HFFc6 (cell line): Measurements from ENCODE around the gene EEF1E1. TPM values are rescaled to one million over a fixed set of nuclear protein-coding genes. Genes with fewer than 3 reads are reported as not detected.

ENCODE experiments used
- DNase-seq: peaks from one replicate; pipeline ENCODE4 v3.0.0-alpha.2; 2018
- H3K27ac Mint-ChIP-seq: 2 replicates; pipeline ENCODE4 v1.8.0; 2020; ENCODE audit warnings: mild to moderate bottlenecking, mixed read lengths
- H3K27me3 Mint-ChIP-seq: 2 replicates; pipeline ENCODE4 v1.8.0; 2021; ENCODE audit warnings: mild to moderate bottlenecking, moderate library complexity, mixed read lengths; ENCODE audit not compliant: insufficient read depth
- H3K36me3 Mint-ChIP-seq: 2 replicates; pipeline ENCODE4 v1.8.0; 2021; ENCODE audit warnings: low read depth, mixed read lengths
- H3K4me1 Mint-ChIP-seq: 2 replicates; pipeline ENCODE4 v1.8.0; 2020; ENCODE audit warnings: low read depth, mixed read lengths
- H3K4me3 Mint-ChIP-seq: 2 replicates; pipeline ENCODE4 v1.8.0; 2020; ENCODE audit warnings: mild to moderate bottlenecking, moderate library complexity, mixed read lengths
- H3K9me3 Mint-ChIP-seq: 2 replicates; pipeline ENCODE4 v1.8.0; 2020; ENCODE audit warnings: mild to moderate bottlenecking, mixed read lengths
- total RNA-seq, 6 experiments: library from RNA; stranded (reverse); fragmentation: NEBNext Ultra II Directional; extraction: Animal tissue kit (Norgen Biotek cat#: 25700); gene quantifications; 2 replicates in 1 of 6; 3 replicates in 5 of 6; pipeline ENCODE4 v1.2.3, GENCODE V29; 2021
- TF ChIP-seq, protein P1 (sequence below): fragments of 200-600 bp; sonication (generic); IDR thresholded peaks from 2 replicates; pipeline ENCODE4 v1.5.0; 2021; ENCODE audit warnings: antibody characterized with exemption, mild to moderate bottlenecking

EEF1E1 gene
- total RNA-seq, 6 experiments from 2014 or later = 36.7 to 43.0 (median 41.8) TPM

DNA sequence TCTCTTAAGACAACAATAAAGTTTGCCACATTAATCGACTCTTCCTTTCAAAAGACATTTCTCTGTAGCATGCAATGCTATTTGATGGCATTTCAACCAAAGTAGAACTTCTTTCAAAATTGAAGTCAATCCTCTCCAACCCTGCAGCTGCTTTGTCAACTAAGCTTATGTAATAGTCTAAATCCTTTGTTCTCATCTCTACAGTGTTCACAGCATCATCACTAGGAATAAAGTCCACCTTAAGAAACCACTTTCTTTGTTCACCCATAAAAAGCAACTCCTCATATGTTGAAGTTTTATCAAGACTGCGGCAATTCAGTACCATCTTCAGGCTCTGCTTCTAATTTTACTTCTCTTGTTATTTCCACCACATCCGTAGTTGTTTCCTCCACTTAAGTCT, 26.6 kb downstream of the EEF1E1 start:
- Mint-ChIP-seq H3K4me3 (no peak overlapping the region), H3K4me1 (peaks cover 33% of the 10 kb centered on the region), H3K27me3 (no peaks in the 10 kb centered on the region; the same call in 1 of the 2 replicates)

DNA sequence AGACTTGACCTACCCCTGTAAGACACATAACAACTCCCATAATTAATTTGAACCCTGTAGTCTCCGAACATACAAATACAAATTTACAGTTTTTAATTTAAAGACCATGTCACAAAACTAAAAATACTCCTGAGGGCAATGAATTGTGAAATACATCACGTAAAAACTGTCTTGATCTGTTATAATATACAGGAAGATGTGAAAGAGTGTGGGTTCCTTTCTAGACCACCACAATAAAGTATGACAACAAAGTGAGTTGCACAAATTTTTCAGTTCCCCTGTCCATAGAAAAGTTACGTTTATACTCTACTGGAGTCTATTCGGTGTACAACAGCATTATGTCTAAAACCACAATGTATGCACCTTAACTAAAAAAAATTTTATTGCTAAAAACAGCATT, 27.2 kb downstream of the EEF1E1 start:
- Mint-ChIP-seq H3K4me1 (peaks cover 27% of the 10 kb centered on the region), H3K9me3 (no peaks in the 10 kb centered on the region), H3K4me3 (no peak overlapping the region), H3K27ac (no peak overlapping the region), H3K36me3 (peaks cover 22% of the 10 kb centered on the region), H3K27me3 (no peaks in the 10 kb centered on the region; the same call in 1 of the 2 replicates)
- TF ChIP-seq, protein P1, sequence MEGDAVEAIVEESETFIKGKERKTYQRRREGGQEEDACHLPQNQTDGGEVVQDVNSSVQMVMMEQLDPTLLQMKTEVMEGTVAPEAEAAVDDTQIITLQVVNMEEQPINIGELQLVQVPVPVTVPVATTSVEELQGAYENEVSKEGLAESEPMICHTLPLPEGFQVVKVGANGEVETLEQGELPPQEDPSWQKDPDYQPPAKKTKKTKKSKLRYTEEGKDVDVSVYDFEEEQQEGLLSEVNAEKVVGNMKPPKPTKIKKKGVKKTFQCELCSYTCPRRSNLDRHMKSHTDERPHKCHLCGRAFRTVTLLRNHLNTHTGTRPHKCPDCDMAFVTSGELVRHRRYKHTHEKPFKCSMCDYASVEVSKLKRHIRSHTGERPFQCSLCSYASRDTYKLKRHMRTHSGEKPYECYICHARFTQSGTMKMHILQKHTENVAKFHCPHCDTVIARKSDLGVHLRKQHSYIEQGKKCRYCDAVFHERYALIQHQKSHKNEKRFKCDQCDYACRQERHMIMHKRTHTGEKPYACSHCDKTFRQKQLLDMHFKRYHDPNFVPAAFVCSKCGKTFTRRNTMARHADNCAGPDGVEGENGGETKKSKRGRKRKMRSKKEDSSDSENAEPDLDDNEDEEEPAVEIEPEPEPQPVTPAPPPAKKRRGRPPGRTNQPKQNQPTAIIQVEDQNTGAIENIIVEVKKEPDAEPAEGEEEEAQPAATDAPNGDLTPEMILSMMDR = no peak
- no peak for DNase-seq

More for the DNA sequence above, 26.6 kb downstream of the EEF1E1 start:
- H3K36me3 Mint-ChIP-seq = peaks cover 25% of the 10 kb centered on the region
- TF ChIP-seq, protein P1 = no peak
- DNase-seq = no peak
- H3K27ac Mint-ChIP-seq = no peak overlapping the region
- no peaks in the 10 kb centered on the region for H3K9me3 Mint-ChIP-seq

DNA sequence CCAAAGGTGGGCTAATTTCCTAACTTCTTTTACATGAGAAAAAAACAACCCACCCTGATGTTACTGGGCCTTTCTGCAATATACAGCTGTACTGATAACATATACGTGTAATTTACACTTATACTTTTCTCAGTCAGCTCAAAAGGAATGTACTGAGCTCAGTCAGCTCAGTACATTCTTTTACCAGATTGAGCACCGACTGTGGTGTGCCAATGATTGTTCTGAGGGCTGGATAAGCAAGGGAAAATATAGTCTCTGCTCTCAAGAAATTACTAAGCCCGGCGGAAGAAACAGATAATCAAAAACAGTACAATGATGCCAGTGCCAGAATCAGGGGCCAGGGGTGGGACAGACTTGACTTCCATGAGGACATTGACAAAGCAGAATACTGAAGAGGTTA, 28.1 kb downstream of the EEF1E1 start:
- no peak overlapping the region for H3K4me3 Mint-ChIP-seq
- no peaks in the 10 kb centered on the region; the same call in 1 of the 2 replicates for H3K27me3 Mint-ChIP-seq
- H3K27ac Mint-ChIP-seq = no peak overlapping the region
- peaks cover 20% of the 10 kb centered on the region for H3K4me1 Mint-ChIP-seq
- TF ChIP-seq, protein P1 = no peak
- no peak for DNase-seq
- H3K9me3 Mint-ChIP-seq = no peaks in the 10 kb centered on the region
- peaks cover 17% of the 10 kb centered on the region for H3K36me3 Mint-ChIP-seq

DNA sequence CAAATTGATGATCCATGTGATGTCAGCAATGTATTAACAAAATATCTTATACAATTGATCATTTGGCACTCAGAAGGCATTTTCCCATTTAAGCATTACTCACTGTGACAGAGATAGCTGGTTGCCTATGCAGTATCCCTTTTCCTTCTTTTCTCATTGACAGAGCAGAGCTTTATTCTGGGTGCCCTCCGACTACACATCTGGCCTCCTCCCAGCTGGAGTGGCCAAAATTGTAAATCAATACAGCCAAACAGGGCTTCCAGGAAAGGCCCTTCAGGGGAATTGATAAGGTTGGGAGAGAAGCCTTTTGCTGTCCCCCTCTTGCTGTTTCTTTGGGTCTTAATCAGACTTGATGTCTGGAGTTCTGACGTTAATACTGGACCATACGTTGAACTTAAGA, 28.6 kb downstream of the EEF1E1 start:
- peaks cover 17% of the 10 kb centered on the region for H3K36me3 Mint-ChIP-seq
- no peak overlapping the region for H3K27ac Mint-ChIP-seq
- H3K4me1 Mint-ChIP-seq = peaks cover 20% of the 10 kb centered on the region
- TF ChIP-seq, protein P1 = no peak
- no peak overlapping the region for H3K4me3 Mint-ChIP-seq
- no peak for DNase-seq
- no peaks in the 10 kb centered on the region; the same call in 1 of the 2 replicates for H3K27me3 Mint-ChIP-seq
- H3K9me3 Mint-ChIP-seq = no peaks in the 10 kb centered on the region

DNA sequence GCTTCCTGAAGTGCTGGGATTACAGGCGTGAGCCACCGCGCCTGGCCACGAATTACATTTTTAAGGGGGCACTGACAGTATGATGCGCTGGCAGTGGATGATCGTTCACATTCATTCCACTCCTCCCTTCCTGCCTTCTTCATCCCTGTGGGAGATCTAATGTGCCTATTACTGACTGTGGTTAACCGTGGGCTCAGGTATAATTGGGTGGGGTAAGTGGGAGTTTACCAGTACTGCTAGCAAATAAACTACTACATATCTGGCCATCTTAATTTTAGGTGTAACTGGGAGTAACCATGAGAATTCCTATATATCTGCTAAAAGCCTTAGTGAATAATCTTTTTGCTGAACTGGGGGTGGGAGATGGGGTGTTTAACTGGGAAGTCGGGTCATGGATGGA, 31.6 kb downstream of the EEF1E1 start:
- no peak overlapping the region for H3K4me3 Mint-ChIP-seq
- H3K27ac Mint-ChIP-seq = no peak overlapping the region
- TF ChIP-seq, protein P1 = no peak
- DNase-seq = no peak
- H3K4me1 Mint-ChIP-seq = peaks cover 6% of the 10 kb centered on the region; the same call in 1 of the 2 replicates
- H3K27me3 Mint-ChIP-seq = no peaks in the 10 kb centered on the region
- H3K9me3 Mint-ChIP-seq = no peaks in the 10 kb centered on the region
- no peaks in the 10 kb centered on the region for H3K36me3 Mint-ChIP-seq
